K562 (cell line): ENCODE data around the gene CDC14A. TPM values are rescaled to one million over a fixed set of nuclear protein-coding genes. Genes with fewer than 3 reads are reported as not detected.

Experiments used
- ASH1L ChIP-seq: fragments of 450-650 bp; IDR thresholded peaks from 2 replicates; pipeline ENCODE4 v1.6.1; 2018; ENCODE audit warnings: borderline replicate concordance, mild to moderate bottlenecking, low read depth; ENCODE audit not compliant: partially characterized antibody
- EHMT2 ChIP-seq: fragments of 450-650 bp; IDR thresholded peaks from 2 replicates; pipeline ENCODE4 v1.6.1; 2018; ENCODE audit warnings: antibody characterized with exemption
- FOXJ2 ChIP-seq: fragments of 200-800 bp; sonication (Bioruptor generic); IDR thresholded peaks from 2 replicates; pipeline ENCODE4 v1.6.1; 2016; ENCODE audit warnings: missing genetic modification characterization, missing compliant biosample characterization
- GATA2 ChIP-seq: sonication (generic); formaldehyde crosslinking; IDR thresholded peaks from 2 replicates; pipeline ENCODE4 v1.4.0; 2020; ENCODE audit warnings: mild to moderate bottlenecking, missing genetic modification reagents
- HIVEP1 ChIP-seq: fragments of 250-450 bp; sonication (Bioruptor Pico); IDR thresholded peaks from 2 replicates; pipeline ENCODE4 v1.4.0; 2020; ENCODE audit warnings: mild to moderate bottlenecking
- KAT2B ChIP-seq: IDR thresholded peaks from one replicate; pipeline ENCODE4 v1.6.1; 2012; ENCODE audit warnings: low read depth, mild to moderate bottlenecking, control low read depth, inconsistent platforms, low read length, moderate library complexity
- KHSRP ChIP-seq: fragments of 450-650 bp; IDR thresholded peaks from 2 replicates; pipeline ENCODE4 v1.6.1; 2017
- L3MBTL2 ChIP-seq: fragments of 450-650 bp; IDR thresholded peaks from 2 replicates; pipeline ENCODE4 v1.6.1; 2016; ENCODE audit warnings: mild to moderate bottlenecking, moderate library complexity
- MEIS2 ChIP-seq: fragments of 450-650 bp; IDR thresholded peaks from 2 replicates; pipeline ENCODE4 v1.6.1; 2014; ENCODE audit warnings: mild to moderate bottlenecking; ENCODE audit not compliant: partially characterized antibody
- MYNN ChIP-seq, 2 experiments: sonication (generic); formaldehyde crosslinking in 1 of 2; IDR thresholded peaks; 2 replicates each; pipeline versions ENCODE4 v1.5.0 to v1.6.1; 2016 to 2020; ENCODE audit warnings: antibody characterized with exemption in 1 of 2, missing genetic modification reagents in 1 of 2
- NR1H2 ChIP-seq: sonication (generic); formaldehyde crosslinking; IDR thresholded peaks from 2 replicates; pipeline ENCODE4 v1.4.0; 2020; ENCODE audit warnings: mild to moderate bottlenecking, missing genetic modification reagents
- NR3C1 ChIP-seq: sonication (generic); formaldehyde crosslinking; IDR thresholded peaks from 2 replicates; pipeline ENCODE4 v1.8.1; 2022; ENCODE audit warnings: missing genetic modification reagents
- RAD51 ChIP-seq: fragments of 450-650 bp; IDR thresholded peaks from 2 replicates; pipeline ENCODE4 v1.7.1; 2016; ENCODE audit warnings: low read depth, mild to moderate bottlenecking, borderline replicate concordance
- RB1 ChIP-seq: fragments of 450-650 bp; IDR thresholded peaks from 2 replicates; pipeline ENCODE4 v1.6.1; 2017; ENCODE audit warnings: low read depth, mild to moderate bottlenecking
- RFX1 ChIP-seq: fragments of 450-650 bp; IDR thresholded peaks from 2 replicates; pipeline ENCODE4 v1.6.1; 2016; ENCODE audit warnings: mild to moderate bottlenecking, moderate library complexity
- SETDB1 ChIP-seq: IDR thresholded peaks from one replicate; pipeline ENCODE4 v1.6.1; 2012; ENCODE audit warnings: low read length, control low read depth, inconsistent platforms
- SMAD2 ChIP-seq: fragments of 150-350 bp; IDR thresholded peaks from 2 replicates; pipeline ENCODE4 v1.6.1; 2014; ENCODE audit warnings: low read depth, mild to moderate bottlenecking, low read length
- SMAD3 ChIP-seq: fragments of 450-650 bp; formaldehyde crosslinking; conservative IDR thresholded peaks from 2 replicates; pipeline ENCODE4 v1.4.0; 2020; ENCODE audit warnings: mild to moderate bottlenecking
- TAF1 ChIP-seq: IDR thresholded peaks from 2 replicates; pipeline ENCODE4 v1.6.1; 2011; ENCODE audit warnings: mild to moderate bottlenecking, low read length, moderate library complexity; ENCODE audit not compliant: insufficient read depth, control insufficient read depth, severe bottlenecking; ENCODE audit errors: extremely low read depth
- TAL1 ChIP-seq: fragments of 450-650 bp; IDR thresholded peaks from 2 replicates; pipeline ENCODE4 v1.6.1; 2016; ENCODE audit warnings: mild to moderate bottlenecking
- TBL1XR1 ChIP-seq, 2 experiments: IDR thresholded peaks; 2 replicates each; pipeline ENCODE4 v1.6.1; 2012; ENCODE audit warnings: improper control_type of control experiment in 2 of 2, low read length in 2 of 2, mild to moderate bottlenecking in 1 of 2
- TOE1 ChIP-seq, 2 experiments: fragments of 450-650 bp in 1 of 2; sonication (generic) in 1 of 2; formaldehyde crosslinking in 1 of 2; IDR thresholded peaks; 2 replicates each; pipeline versions ENCODE4 v1.7.1 to v1.8.0; 2016 to 2022; ENCODE audit warnings: borderline replicate concordance in 2 of 2, mild to moderate bottlenecking in 2 of 2, antibody characterized with exemption in 1 of 2, inconsistent platforms in 1 of 2, low read depth in 1 of 2, missing genetic modification reagents in 1 of 2, moderate library complexity in 1 of 2
- ZC3H11A ChIP-seq: IDR thresholded peaks from 2 replicates; pipeline ENCODE4 v1.6.1; 2012; ENCODE audit warnings: low read depth, low read length, improper control_type of control experiment
- ZC3H8 ChIP-seq: fragments of 450-650 bp; IDR thresholded peaks from 2 replicates; pipeline ENCODE4 v1.6.1; 2017
- ZFP30 ChIP-seq: fragments of 250-450 bp; sonication (Bioruptor Pico); IDR thresholded peaks from 2 replicates; pipeline ENCODE4 v1.8.0; 2022; ENCODE audit warnings: moderate library complexity, mild to moderate bottlenecking, inconsistent platforms, borderline replicate concordance
- ZNF311 ChIP-seq: fragments of 250-450 bp; sonication (Bioruptor Pico); IDR thresholded peaks from 2 replicates; pipeline ENCODE4 v1.4.0; 2020; ENCODE audit warnings: mild to moderate bottlenecking, moderate library complexity
- polyA plus RNA-seq, 8 experiments: library from polyadenylated mRNA; depleted of rRNA in 4 of 8; stranded (reverse) in 5 of 8; unstranded in 3 of 8; fragments of >200 nt; fragmentation: Nextera tagmentation in 2 of 8; fragmentation: Illumina TruSeq in 1 of 8; extraction: Ambion mirVana in 2 of 8; extraction: Trizol in 1 of 8; gene quantifications; 2 replicates each; pipeline versions ENCODE4 v1.2.1 to v1.2.3, GENCODE V29; 2011 to 2014; ENCODE audit warnings: inconsistent platforms in 1 of 8, missing spikeins in 1 of 8
- total RNA-seq, 7 experiments: library from RNA; depleted of rRNA in 6 of 7; stranded (reverse); fragments of >200 nt in 6 of 7; fragmentation: Illumina TruSeq in 2 of 7; extraction: Trizol in 2 of 7; gene quantifications; 2 replicates each; pipeline versions ENCODE4 v1.2.1 to v1.2.3, GENCODE V29; 2011 to 2021; ENCODE audit warnings: low replicate concordance in 1 of 7
- TF ChIP-seq, protein P1 (sequence below): fragments of 450-650 bp; IDR thresholded peaks from one replicate; pipeline ENCODE4 v1.6.1; 2018; ENCODE audit warnings: mild to moderate bottlenecking, moderate library complexity; ENCODE audit not compliant: partially characterized antibody
- TF ChIP-seq, protein P2 (sequence below): sonication (generic); IDR thresholded peaks from 2 replicates; pipeline ENCODE4 v1.6.1; 2016
- TF ChIP-seq, protein P3 (sequence below): sonication (generic); formaldehyde crosslinking; IDR thresholded peaks from 2 replicates; pipeline ENCODE4 v1.8.0; 2022; ENCODE audit warnings: mild to moderate bottlenecking, low read depth, missing genetic modification reagents

CDC14A gene
- total and polyA plus RNA-seq, 9 of the 15 experiments (the other 6 are each of a cell fraction or from before 2014, with no cell fraction given) = 17.0 to 74.3 (median 33.4) TPM

GRCh38 chr1:100362821-100363466 lies 10.6 kb downstream of the CDC14A start (continued):
- peak; percentile 98 for TF ChIP-seq TAF1
- no peak for TF ChIP-seq RAD51
- TF ChIP-seq MYNN (IDR thresholded peaks at IDR 0.05) = no peak
- no peak for TF ChIP-seq MYNN (CRISPR knock-in tag; IDR thresholded peaks at IDR 0.05)
- no peak for TF ChIP-seq SETDB1
- TF ChIP-seq HIVEP1 (CRISPR knock-in tag) = no peak
- no peak for TF ChIP-seq KHSRP
- TF ChIP-seq FOXJ2 (tag) = no peak
- TF ChIP-seq GATA2 (CRISPR knock-in tag) = no peak
- no peak for TF ChIP-seq NR1H2 (CRISPR knock-in tag)
- TF ChIP-seq, protein P1, sequence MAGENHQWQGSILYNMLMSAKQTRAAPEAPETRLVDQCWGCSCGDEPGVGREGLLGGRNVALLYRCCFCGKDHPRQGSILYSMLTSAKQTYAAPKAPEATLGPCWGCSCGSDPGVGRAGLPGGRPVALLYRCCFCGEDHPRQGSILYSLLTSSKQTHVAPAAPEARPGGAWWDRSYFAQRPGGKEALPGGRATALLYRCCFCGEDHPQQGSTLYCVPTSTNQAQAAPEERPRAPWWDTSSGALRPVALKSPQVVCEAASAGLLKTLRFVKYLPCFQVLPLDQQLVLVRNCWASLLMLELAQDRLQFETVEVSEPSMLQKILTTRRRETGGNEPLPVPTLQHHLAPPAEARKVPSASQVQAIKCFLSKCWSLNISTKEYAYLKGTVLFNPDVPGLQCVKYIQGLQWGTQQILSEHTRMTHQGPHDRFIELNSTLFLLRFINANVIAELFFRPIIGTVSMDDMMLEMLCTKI = no peak
- TF ChIP-seq ZNF311 (CRISPR knock-in tag) = no peak
- no peak for TF ChIP-seq RFX1
- TF ChIP-seq, protein P2, sequence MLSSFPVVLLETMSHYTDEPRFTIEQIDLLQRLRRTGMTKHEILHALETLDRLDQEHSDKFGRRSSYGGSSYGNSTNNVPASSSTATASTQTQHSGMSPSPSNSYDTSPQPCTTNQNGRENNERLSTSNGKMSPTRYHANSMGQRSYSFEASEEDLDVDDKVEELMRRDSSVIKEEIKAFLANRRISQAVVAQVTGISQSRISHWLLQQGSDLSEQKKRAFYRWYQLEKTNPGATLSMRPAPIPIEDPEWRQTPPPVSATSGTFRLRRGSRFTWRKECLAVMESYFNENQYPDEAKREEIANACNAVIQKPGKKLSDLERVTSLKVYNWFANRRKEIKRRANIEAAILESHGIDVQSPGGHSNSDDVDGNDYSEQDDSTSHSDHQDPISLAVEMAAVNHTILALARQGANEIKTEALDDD = no peak
- TF ChIP-seq SMAD2 = no peak
- no peak for TF ChIP-seq ZC3H8
- no peak for TF ChIP-seq TAL1
- TF ChIP-seq EHMT2 = no peak
- TF ChIP-seq L3MBTL2 = peak; percentile 63; the same call in 1 of the 2 replicates
- no peak for TF ChIP-seq MEIS2
- TF ChIP-seq TBL1XR1 (IDR thresholded peaks at IDR 0.05; ENCODE audit: low read length in 2 of 2) = peak in 1 of 2 experiments; percentile 78; a peak in 2 of 4 replicates
- TF ChIP-seq NR3C1 (CRISPR knock-in tag) = no peak
- TF ChIP-seq ASH1L = no peak
- peak; percentile 54; the same call in 1 of the 2 replicates for TF ChIP-seq TOE1 (IDR thresholded peaks at IDR 0.05; ENCODE audit: borderline replicate concordance)
- TF ChIP-seq TOE1 (CRISPR knock-in tag; IDR thresholded peaks at IDR 0.05; ENCODE audit: borderline replicate concordance, low read depth) = no peak
- 0 out of 2 replicates have a peak, but pooled peaks have one; percentile 1 for TF ChIP-seq RB1
- TF ChIP-seq ZFP30 (CRISPR knock-in tag) = no peak
- TF ChIP-seq ZC3H11A = no peak
- TF ChIP-seq SMAD3 (CRISPR knock-in tag) = no peak
- TF ChIP-seq KAT2B = no peak
- TF ChIP-seq, protein P3, sequence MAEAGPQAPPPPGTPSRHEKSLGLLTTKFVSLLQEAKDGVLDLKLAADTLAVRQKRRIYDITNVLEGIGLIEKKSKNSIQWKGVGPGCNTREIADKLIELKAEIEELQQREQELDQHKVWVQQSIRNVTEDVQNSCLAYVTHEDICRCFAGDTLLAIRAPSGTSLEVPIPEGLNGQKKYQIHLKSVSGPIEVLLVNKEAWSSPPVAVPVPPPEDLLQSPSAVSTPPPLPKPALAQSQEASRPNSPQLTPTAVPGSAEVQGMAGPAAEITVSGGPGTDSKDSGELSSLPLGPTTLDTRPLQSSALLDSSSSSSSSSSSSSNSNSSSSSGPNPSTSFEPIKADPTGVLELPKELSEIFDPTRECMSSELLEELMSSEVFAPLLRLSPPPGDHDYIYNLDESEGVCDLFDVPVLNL = no peak
